Prostate gland (tissue), 2 donors: ENCODE data around the gene ADAP1. TPM values are rescaled to one million over a fixed set of nuclear protein-coding genes. Genes with fewer than 3 reads are reported as not detected.

Experiments
- DNase-seq: peaks from one replicate; pipeline ENCODE4 v3.0.0-alpha.2; 2019; ENCODE audit warnings: low spot score
- H3K27ac ChIP-seq, 2 donors: fragments of 200-600 bp; sonication (generic); 2 replicates each; pipeline ENCODE4 v1.5.1; 2017 to 2019
- H3K27me3 ChIP-seq: fragments of 200-600 bp; sonication (generic); replicated peaks from 2 replicates; pipeline ENCODE4 v1.5.1; 2019; ENCODE audit not compliant: insufficient read depth
- H3K36me3 ChIP-seq, 2 donors: fragments of 200-600 bp; sonication (generic); 1 replicate in 1 of 2; 2 replicates in 1 of 2; pipeline versions ENCODE4 v1.5.1 to v1.8.1; 2017 to 2019
- H3K4me1 ChIP-seq: fragments of 200-600 bp; sonication (generic); replicated peaks from 2 replicates; pipeline ENCODE4 v1.5.1; 2019
- H3K4me3 ChIP-seq, 2 donors: fragments of 200-600 bp; sonication (generic); 2 replicates each; pipeline ENCODE4 v1.5.1; 2017 to 2019
- H3K9me3 ChIP-seq: fragments of 200-600 bp; sonication (generic); 2 replicates; pipeline ENCODE4 v1.5.1; 2017
- POLR2A ChIP-seq: fragments of 450-650 bp; IDR thresholded peaks from one replicate; pipeline ENCODE4 v1.6.1; 2016; ENCODE audit warnings: antibody characterized with exemption, mild to moderate bottlenecking
- POLR2AphosphoS5 ChIP-seq: sonication (generic); formaldehyde crosslinking; IDR thresholded peaks from one replicate; pipeline ENCODE4 v1.6.1; 2017; ENCODE audit warnings: antibody characterized with exemption
- WGBS: methylation state at CpG from one replicate; pipeline ENCODE4 v1.1.5; 2018; 5-methylcytosine and 5-hydroxymethylcytosine counted together
- intact Hi-C: fragments of 100-400 bp; cut with DNase I; formaldehyde crosslinking; loops from one replicate; pipeline ENCODE4 v1.14.2; 2022
- total RNA-seq, 2 donors: library from RNA; depleted of rRNA; stranded (reverse); fragments of >200 nt; gene quantifications; one replicate each; pipeline ENCODE4 v1.1.0, GENCODE V29; 2016
- TF ChIP-seq, protein P1 (sequence below), 4 experiments: fragments of 200-600 bp in 2 of 4; fragments of 450-650 bp in 2 of 4; sonication (generic) in 2 of 4; IDR thresholded peaks; 1 replicate in 3 of 4; 2 replicates in 1 of 4; pipeline ENCODE4 v1.5.1; 2016 to 2019; ENCODE audit warnings: antibody characterized with exemption in 4 of 4, mild to moderate bottlenecking in 2 of 4, moderate library complexity in 2 of 4

ADAP1 gene
- total RNA-seq, 2 donors from 2014 or later = 5.9 to 8.3 TPM

GRCh38 chr7:983004-983615 lies 28.6 kb upstream of the ADAP1 start, which contains the start of gene CYP2W1:
Gene CYP2W1 (plus strand): TSS chr7:983181. CDS start chr7:983212, 31 bp downstream.
- WGBS = 15% methylated on average over 20 of the region's 34 CpGs
- TF ChIP-seq, protein P1, sequence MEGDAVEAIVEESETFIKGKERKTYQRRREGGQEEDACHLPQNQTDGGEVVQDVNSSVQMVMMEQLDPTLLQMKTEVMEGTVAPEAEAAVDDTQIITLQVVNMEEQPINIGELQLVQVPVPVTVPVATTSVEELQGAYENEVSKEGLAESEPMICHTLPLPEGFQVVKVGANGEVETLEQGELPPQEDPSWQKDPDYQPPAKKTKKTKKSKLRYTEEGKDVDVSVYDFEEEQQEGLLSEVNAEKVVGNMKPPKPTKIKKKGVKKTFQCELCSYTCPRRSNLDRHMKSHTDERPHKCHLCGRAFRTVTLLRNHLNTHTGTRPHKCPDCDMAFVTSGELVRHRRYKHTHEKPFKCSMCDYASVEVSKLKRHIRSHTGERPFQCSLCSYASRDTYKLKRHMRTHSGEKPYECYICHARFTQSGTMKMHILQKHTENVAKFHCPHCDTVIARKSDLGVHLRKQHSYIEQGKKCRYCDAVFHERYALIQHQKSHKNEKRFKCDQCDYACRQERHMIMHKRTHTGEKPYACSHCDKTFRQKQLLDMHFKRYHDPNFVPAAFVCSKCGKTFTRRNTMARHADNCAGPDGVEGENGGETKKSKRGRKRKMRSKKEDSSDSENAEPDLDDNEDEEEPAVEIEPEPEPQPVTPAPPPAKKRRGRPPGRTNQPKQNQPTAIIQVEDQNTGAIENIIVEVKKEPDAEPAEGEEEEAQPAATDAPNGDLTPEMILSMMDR (IDR thresholded peaks at IDR 0.05) = no peak
- TF ChIP-seq POLR2AphosphoS5 (no peak), POLR2A (no peak)
- Histone ChIP-seq H3K9me3 (no peaks in the 10 kb centered on the region), H3K36me3 (no peaks in the 10 kb centered on the region), H3K4me1 (peaks cover 9% of the 10 kb centered on the region), H3K27me3 (no peaks in the 10 kb centered on the region), H3K4me3 (no peak within 1 kb of the TSS), H3K27ac (peak within 1 kb of the TSS in 1 of 2 donors; percentile 54)
- intact Hi-C loops = no loop called here
- peak; percentile 29 for DNase-seq

GRCh38 chr7:982511-983003 lies 28.1 kb upstream of the ADAP1 start:
- WGBS = 30% methylated on average over 8 of the region's 10 CpGs
- no peaks in the 10 kb centered on the region for H3K9me3 ChIP-seq

DNA sequence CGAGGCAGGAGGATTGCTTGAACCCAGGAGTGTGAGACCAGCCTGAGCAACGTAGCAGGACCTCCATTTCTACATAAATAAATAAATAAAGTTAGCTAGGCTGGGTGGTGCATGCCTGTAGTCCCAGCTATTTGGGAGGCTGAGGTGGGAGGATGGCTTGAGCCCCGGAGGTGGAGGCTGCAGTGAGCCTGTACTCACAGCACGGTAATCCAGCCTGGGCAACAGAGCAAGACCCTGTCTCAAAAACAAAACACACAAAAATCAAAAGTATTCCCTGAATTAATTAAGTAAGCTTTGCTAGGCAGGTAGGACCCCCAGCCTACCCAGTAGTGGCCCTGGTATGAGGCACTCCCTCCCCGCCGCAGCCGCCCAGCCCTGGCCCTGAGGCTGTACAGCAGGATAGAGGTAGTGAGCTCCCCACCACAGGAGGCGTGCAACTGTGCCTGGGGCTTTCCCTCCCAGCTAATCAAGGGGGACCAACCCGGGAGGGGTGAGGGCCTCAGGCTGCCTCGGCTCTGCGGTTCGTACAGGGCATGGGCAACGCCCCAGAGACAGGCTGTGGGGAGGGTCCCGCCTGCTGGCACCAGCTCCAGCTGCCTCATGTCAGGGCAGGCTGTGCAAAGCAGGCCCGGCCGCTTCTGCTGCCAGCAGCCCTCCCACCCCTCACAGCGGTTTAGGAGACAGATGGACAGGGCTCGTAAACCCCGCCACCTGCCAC lies 27.5 kb upstream of the ADAP1 start:
- Histone ChIP-seq H3K4me3 (no peak overlapping the region), H3K27me3 (no peaks in the 10 kb centered on the region), H3K36me3 (no peaks in the 10 kb centered on the region), H3K9me3 (no peaks in the 10 kb centered on the region), H3K4me1 (peaks cover 13% of the 10 kb centered on the region), H3K27ac (no peak overlapping the region)
- TF ChIP-seq POLR2A (no peak), POLR2AphosphoS5 (peak; percentile 48)
- TF ChIP-seq, protein P1 (IDR thresholded peaks at IDR 0.05) = no peak
- intact Hi-C loops = no loop called here
- 52% methylated on average over 18 of the region's 19 CpGs for WGBS
- peak; percentile 56 for DNase-seq

More at GRCh38 chr7:982511-983003, 28.1 kb upstream of the ADAP1 start:
- Histone ChIP-seq H3K4me3 (no peak overlapping the region), H3K27ac (peak overlapping the region in 1 of 2 donors; percentile 54), H3K36me3 (no peaks in the 10 kb centered on the region), H3K27me3 (no peaks in the 10 kb centered on the region), H3K4me1 (peaks cover 11% of the 10 kb centered on the region)
- no peak for TF ChIP-seq POLR2A
- TF ChIP-seq, protein P1 (IDR thresholded peaks at IDR 0.05) = no peak
- TF ChIP-seq POLR2AphosphoS5 = no peak
- intact Hi-C loops = no loop called here
- no peak for DNase-seq

- H3K27ac ChIP-seq = no peak overlapping the region
- DNase-seq = no peak
These were observed 25.5 kb upstream of the ADAP1 start for GRCh38 chr7:979886-980571.

More at GRCh38 chr7:979886-980571, 25.5 kb upstream of the ADAP1 start:
- Histone ChIP-seq H3K27me3 (no peaks in the 10 kb centered on the region), H3K4me3 (no peak overlapping the region), H3K36me3 (no peaks in the 10 kb centered on the region), H3K4me1 (peaks cover 16% of the 10 kb centered on the region), H3K9me3 (no peaks in the 10 kb centered on the region)
- 65% methylated on average over 15 of the region's 15 CpGs for WGBS
- TF ChIP-seq, protein P1 (IDR thresholded peaks at IDR 0.05) = no peak
- TF ChIP-seq POLR2A (no peak), POLR2AphosphoS5 (no peak)
- intact Hi-C loops = no loop called here
